ENCODE results near the gene ISG15.
"Not testable (repeated sequence)": the region's sequence is repeated elsewhere in the genome, so short reads cannot be mapped to it uniquely, and the experiment has no call there.

Gene ISG15

GRCh38 chr1:991895-992294, 21.4 kb upstream of the ISG15 start:
- no peaks in the 10 kb centered on the region for H3K79me2 ChIP-seq (ENCODE audit: control insufficient read depth, insufficient read depth, low read length)
- H2BK15ac ChIP-seq (replicated peaks; ENCODE audit: low read depth) = no peak overlapping the region
- H3K4me2 ChIP-seq (ENCODE audit: low read length) = no peak overlapping the region
- H3K4me3 ChIP-seq (ENCODE audit: low read length) = no peak overlapping the region
- no peaks in the 10 kb centered on the region for H3K79me1 ChIP-seq (ENCODE audit: low read length)
- H2BK120ac ChIP-seq (ENCODE audit: low read depth, low read length) = no peak overlapping the region
- H4K5ac ChIP-seq (ENCODE audit: low read length) = no peak overlapping the region
- no peak overlapping the region for H2AK5ac ChIP-seq (ENCODE audit: low read length)
- no peak overlapping the region for H3K27ac ChIP-seq (ENCODE audit: low read depth, low read length)
- H3K56ac ChIP-seq (ENCODE audit: low read length) = no peak overlapping the region
- no peak overlapping the region for H3K9ac ChIP-seq (ENCODE audit: low read length)
- H3K4me1 ChIP-seq (ENCODE audit: control insufficient read depth, low read depth, low read length) = no peaks in the 10 kb centered on the region
- no peak for DNase-seq
- no peak overlapping the region for H3K4ac ChIP-seq (ENCODE audit: low read depth, low read length)
- no peak overlapping the region for H3K23ac ChIP-seq (ENCODE audit: low read length)
- no CpG with 5 or more reads among the region's 10 CpGs for WGBS (ENCODE audit: extremely low coverage, insufficient coverage, low lambda C conversion rate)
- H2BK5ac ChIP-seq (ENCODE audit: low read length) = no peak overlapping the region
- H3K27me3 ChIP-seq (ENCODE audit: insufficient read depth, low read length, poor library complexity) = peaks cover 2% of the 10 kb centered on the region
- H3K36me3 ChIP-seq (ENCODE audit: control insufficient read depth, insufficient read depth, low read length) = no peaks in the 10 kb centered on the region
- H3K18ac ChIP-seq (ENCODE audit: low read length) = no peak overlapping the region
- no peak overlapping the region for H4K8ac ChIP-seq (ENCODE audit: low read depth, low read length)

- H2BK15ac ChIP-seq (replicated peaks; ENCODE audit: low read depth) = no peak overlapping the region
- no peak overlapping the region for H3K4me3 ChIP-seq (ENCODE audit: low read length)
- H3K36me3 ChIP-seq (ENCODE audit: control insufficient read depth, insufficient read depth, low read length) = no peaks in the 10 kb centered on the region
- H3K4me1 ChIP-seq (ENCODE audit: control insufficient read depth, low read depth, low read length) = no peaks in the 10 kb centered on the region
- WGBS (ENCODE audit: extremely low coverage, insufficient coverage, low lambda C conversion rate) = no CpG with 5 or more reads among the region's 7 CpGs
- H4K8ac ChIP-seq (ENCODE audit: low read depth, low read length) = no peak overlapping the region
- no peak overlapping the region for H3K4me2 ChIP-seq (ENCODE audit: low read length)
- H2BK5ac ChIP-seq (ENCODE audit: low read length) = no peak overlapping the region
- no peak for DNase-seq
- no peaks in the 10 kb centered on the region for H3K79me1 ChIP-seq (ENCODE audit: low read length)
- H3K79me2 ChIP-seq (ENCODE audit: control insufficient read depth, insufficient read depth, low read length) = no peaks in the 10 kb centered on the region
- no peak overlapping the region for H4K5ac ChIP-seq (ENCODE audit: low read length)
- H3K9ac ChIP-seq (ENCODE audit: low read length) = no peak overlapping the region
- no peak overlapping the region for H3K56ac ChIP-seq (ENCODE audit: low read length)
- H2BK120ac ChIP-seq (ENCODE audit: low read depth, low read length) = no peak overlapping the region
- H3K18ac ChIP-seq (ENCODE audit: low read length) = no peak overlapping the region
- no peak overlapping the region for H3K27ac ChIP-seq (ENCODE audit: low read depth, low read length)
- no peak overlapping the region for H2AK5ac ChIP-seq (ENCODE audit: low read length)
- H3K4ac ChIP-seq (ENCODE audit: low read depth, low read length) = no peak overlapping the region
- peaks cover 6% of the 10 kb centered on the region for H3K27me3 ChIP-seq (ENCODE audit: insufficient read depth, low read length, poor library complexity)
- no peak overlapping the region for H3K23ac ChIP-seq (ENCODE audit: low read length)
Observed at GRCh38 chr1:992362-992761, 20.9 kb upstream of the ISG15 start.

DNA sequence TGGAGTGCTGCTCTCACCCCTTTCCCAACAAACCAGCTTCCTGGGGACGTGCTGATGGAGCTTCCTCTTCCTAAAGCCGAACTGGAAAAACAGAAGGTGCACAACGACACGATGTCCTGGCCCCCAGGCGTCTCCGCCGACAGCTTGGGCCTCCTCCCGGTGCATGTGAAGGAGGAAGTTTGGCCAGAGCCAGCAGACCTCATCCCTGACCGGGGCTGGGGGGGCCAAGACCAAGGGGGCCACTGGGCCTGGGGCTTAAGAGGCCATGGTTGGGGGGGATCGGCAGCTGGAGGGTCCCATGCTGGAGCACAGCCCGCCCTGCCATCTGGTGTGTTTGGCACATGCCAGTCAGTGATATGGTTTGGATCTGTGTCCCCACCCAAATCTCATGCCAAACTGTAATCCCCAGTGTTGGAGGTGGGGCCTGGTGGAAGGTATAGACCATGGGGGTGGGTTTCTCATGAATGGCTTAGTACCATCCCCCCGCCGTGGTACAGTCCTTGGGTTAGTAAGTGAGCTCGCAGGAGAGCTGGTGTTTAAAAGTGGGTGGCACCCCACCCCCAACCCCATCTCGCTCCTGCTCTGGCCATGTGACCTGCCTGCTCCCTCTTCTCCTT, 19.8 kb upstream of the ISG15 start:
- Histone ChIP-seq H3K9ac (ENCODE audit: low read length) (no peak overlapping the region), H4K8ac (ENCODE audit: low read depth, low read length) (no peak overlapping the region), H4K5ac (ENCODE audit: low read length) (no peak overlapping the region), H3K4me1 (ENCODE audit: control insufficient read depth, low read depth, low read length) (no peaks in the 10 kb centered on the region), H3K79me2 (ENCODE audit: control insufficient read depth, insufficient read depth, low read length) (no peaks in the 10 kb centered on the region), H3K36me3 (ENCODE audit: control insufficient read depth, insufficient read depth, low read length) (no peaks in the 10 kb centered on the region), H3K4ac (ENCODE audit: low read depth, low read length) (no peak overlapping the region), H3K4me2 (ENCODE audit: low read length) (no peak overlapping the region), H3K56ac (ENCODE audit: low read length) (no peak overlapping the region), H2BK120ac (ENCODE audit: low read depth, low read length) (no peak overlapping the region), H2BK5ac (ENCODE audit: low read length) (no peak overlapping the region), H2AK5ac (ENCODE audit: low read length) (no peak overlapping the region), H3K4me3 (ENCODE audit: low read length) (no peak overlapping the region), H3K79me1 (ENCODE audit: low read length) (no peaks in the 10 kb centered on the region), H3K18ac (ENCODE audit: low read length) (no peak overlapping the region), H3K27ac (ENCODE audit: low read depth, low read length) (no peak overlapping the region), H3K23ac (ENCODE audit: low read length) (no peak overlapping the region), H3K27me3 (ENCODE audit: insufficient read depth, low read length, poor library complexity) (peaks cover 16% of the 10 kb centered on the region), H2BK15ac (replicated peaks; ENCODE audit: low read depth) (no peak overlapping the region)
- WGBS (ENCODE audit: extremely low coverage, insufficient coverage, low lambda C conversion rate) = no CpG with 5 or more reads among the region's 15 CpGs
- no peak for DNase-seq

DNA sequence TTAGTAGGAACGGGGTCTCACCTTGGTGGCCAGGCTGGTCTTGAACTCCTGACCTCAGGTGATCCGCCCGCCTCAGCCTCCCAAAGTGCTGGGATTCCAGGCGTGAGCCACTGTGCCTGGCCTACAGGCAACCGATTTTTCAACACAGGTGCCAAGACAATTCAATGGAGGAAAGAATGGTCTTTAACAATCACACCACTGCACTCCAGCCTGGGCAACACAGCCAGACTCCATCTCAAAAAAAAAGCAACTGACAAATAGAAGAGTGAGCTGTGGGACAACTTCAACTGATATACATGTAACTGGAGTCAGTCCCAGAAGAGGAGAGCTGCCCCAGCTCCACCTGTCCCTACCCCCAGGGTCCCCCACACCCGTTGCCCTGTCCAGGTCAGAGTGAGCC, 18.8 kb upstream of the ISG15 start:
- H2BK120ac ChIP-seq (ENCODE audit: low read depth, low read length); H3K79me2 ChIP-seq (ENCODE audit: control insufficient read depth, insufficient read depth, low read length); H3K56ac ChIP-seq (ENCODE audit: low read length); H3K23ac ChIP-seq (ENCODE audit: low read length); H2AK5ac ChIP-seq (ENCODE audit: low read length); H2BK15ac ChIP-seq (replicated peaks; ENCODE audit: low read depth); H3K79me1 ChIP-seq (ENCODE audit: low read length); H3K4me2 ChIP-seq (ENCODE audit: low read length); H3K18ac ChIP-seq (ENCODE audit: low read length); H3K4me3 ChIP-seq (ENCODE audit: low read length); H4K5ac ChIP-seq (ENCODE audit: low read length); H3K4me1 ChIP-seq (ENCODE audit: control insufficient read depth, low read depth, low read length); H4K8ac ChIP-seq (ENCODE audit: low read depth, low read length); H3K9ac ChIP-seq (ENCODE audit: low read length); H2BK5ac ChIP-seq (ENCODE audit: low read length); H3K36me3 ChIP-seq (ENCODE audit: control insufficient read depth, insufficient read depth, low read length); H3K4ac ChIP-seq (ENCODE audit: low read depth, low read length); H3K27ac ChIP-seq (ENCODE audit: low read depth, low read length); DNase-seq: not testable (repeated sequence)
- no CpG with 5 or more reads among the region's 6 CpGs for WGBS (ENCODE audit: extremely low coverage, insufficient coverage, low lambda C conversion rate)
- peaks cover 21% of the 10 kb centered on the region for H3K27me3 ChIP-seq (ENCODE audit: insufficient read depth, low read length, poor library complexity)

DNA sequence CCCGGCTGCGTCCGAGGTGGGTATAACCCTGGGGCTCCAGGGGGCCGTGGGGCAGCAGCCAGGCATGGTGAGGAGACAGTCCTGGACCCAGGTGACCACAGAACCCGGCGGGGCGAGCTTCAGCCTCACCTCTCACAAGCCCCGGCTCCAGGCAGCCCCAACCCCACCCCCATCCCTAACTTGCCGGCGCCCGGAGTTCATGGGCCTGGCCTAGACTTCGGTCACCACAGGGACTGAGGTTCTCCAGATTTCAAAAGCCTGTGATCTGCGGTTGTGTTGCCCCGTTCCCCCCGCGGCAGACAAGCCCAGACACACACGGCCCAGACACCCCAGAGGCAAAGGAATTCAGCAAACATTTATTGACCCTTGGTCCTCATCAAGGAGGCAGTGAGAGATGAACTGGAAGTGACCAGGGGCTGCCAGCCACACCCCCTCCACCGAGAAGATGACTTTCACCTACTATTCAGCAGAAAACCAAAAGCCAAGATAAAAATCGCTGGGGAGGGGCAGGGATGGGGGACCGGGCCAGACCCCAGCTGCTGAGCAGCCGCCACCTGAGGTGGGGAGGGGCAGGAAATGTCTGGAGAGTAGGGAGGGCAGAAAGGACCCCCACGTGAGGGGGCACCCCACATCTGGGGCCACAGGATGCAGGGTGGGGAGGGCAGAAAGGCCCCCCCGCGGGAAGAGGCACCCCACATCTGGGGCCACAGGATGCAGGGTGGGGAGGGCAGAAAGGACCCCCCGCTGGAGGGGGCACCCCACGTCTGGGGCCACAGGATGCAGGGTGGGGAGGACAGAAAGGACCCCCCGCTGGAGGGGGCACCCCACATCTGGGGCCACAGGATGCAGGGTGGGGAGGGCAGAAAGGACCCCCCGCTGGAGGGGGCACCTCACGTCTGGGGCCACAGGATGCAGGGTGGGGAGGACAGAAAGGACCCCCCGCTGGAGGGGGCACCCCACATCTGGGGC, 17.3 kb upstream of the ISG15 start:
- no peak overlapping the region for H3K4ac ChIP-seq (ENCODE audit: low read depth, low read length)
- no peak overlapping the region for H3K27ac ChIP-seq (ENCODE audit: low read depth, low read length)
- H4K5ac ChIP-seq (ENCODE audit: low read length) = no peak overlapping the region
- no peaks in the 10 kb centered on the region for H3K79me1 ChIP-seq (ENCODE audit: low read length)
- no peak overlapping the region for H3K9ac ChIP-seq (ENCODE audit: low read length)
- no peaks in the 10 kb centered on the region for H3K36me3 ChIP-seq (ENCODE audit: control insufficient read depth, insufficient read depth, low read length)
- no peak overlapping the region for H3K18ac ChIP-seq (ENCODE audit: low read length)
- H3K23ac ChIP-seq (ENCODE audit: low read length) = no peak overlapping the region
- H3K4me1 ChIP-seq (ENCODE audit: control insufficient read depth, low read depth, low read length) = no peaks in the 10 kb centered on the region
- DNase-seq = no peak
- no peak overlapping the region for H4K8ac ChIP-seq (ENCODE audit: low read depth, low read length)
- no peak overlapping the region for H3K4me3 ChIP-seq (ENCODE audit: low read length)
- H3K56ac ChIP-seq (ENCODE audit: low read length) = no peak overlapping the region
- no peak overlapping the region for H2BK5ac ChIP-seq (ENCODE audit: low read length)
- no peak overlapping the region for H2BK15ac ChIP-seq (replicated peaks; ENCODE audit: low read depth)
- H2AK5ac ChIP-seq (ENCODE audit: low read length) = no peak overlapping the region
- no peaks in the 10 kb centered on the region for H3K79me2 ChIP-seq (ENCODE audit: control insufficient read depth, insufficient read depth, low read length)
- WGBS (ENCODE audit: extremely low coverage, insufficient coverage, low lambda C conversion rate) = no CpG with 5 or more reads among the region's 30 CpGs
- H2BK120ac ChIP-seq (ENCODE audit: low read depth, low read length) = no peak overlapping the region
- no peak overlapping the region for H3K4me2 ChIP-seq (ENCODE audit: low read length)
- peaks cover 24% of the 10 kb centered on the region for H3K27me3 ChIP-seq (ENCODE audit: insufficient read depth, low read length, poor library complexity)

Measured in mesendoderm (in vitro differentiated cells).